Peyer's patch (tissue), 4 donors: ENCODE results near the gene C2orf81.
A peak's percentile ranks its signal among the peaks of the same experiment; 100 is the strongest.

ENCODE experiments used
- POLR2A ChIP-seq, 2 donors: fragments of 450-650 bp; IDR thresholded peaks; one replicate each; pipeline ENCODE4 v1.5.1; 2017; ENCODE audit warnings: antibody characterized with exemption in 2 of 2, mild to moderate bottlenecking in 2 of 2, moderate library complexity in 2 of 2
- TF ChIP-seq, protein P1 (sequence below), 6 experiments: fragments of 450-650 bp in 4 of 6; fragments of 200-600 bp in 2 of 6; sonication (generic) in 1 of 6; IDR thresholded peaks; one replicate each; pipeline ENCODE4 v1.5.1; 2017 to 2019; ENCODE audit warnings: antibody characterized with exemption in 6 of 6, mild to moderate bottlenecking in 3 of 6, moderate library complexity in 1 of 6

DNA sequence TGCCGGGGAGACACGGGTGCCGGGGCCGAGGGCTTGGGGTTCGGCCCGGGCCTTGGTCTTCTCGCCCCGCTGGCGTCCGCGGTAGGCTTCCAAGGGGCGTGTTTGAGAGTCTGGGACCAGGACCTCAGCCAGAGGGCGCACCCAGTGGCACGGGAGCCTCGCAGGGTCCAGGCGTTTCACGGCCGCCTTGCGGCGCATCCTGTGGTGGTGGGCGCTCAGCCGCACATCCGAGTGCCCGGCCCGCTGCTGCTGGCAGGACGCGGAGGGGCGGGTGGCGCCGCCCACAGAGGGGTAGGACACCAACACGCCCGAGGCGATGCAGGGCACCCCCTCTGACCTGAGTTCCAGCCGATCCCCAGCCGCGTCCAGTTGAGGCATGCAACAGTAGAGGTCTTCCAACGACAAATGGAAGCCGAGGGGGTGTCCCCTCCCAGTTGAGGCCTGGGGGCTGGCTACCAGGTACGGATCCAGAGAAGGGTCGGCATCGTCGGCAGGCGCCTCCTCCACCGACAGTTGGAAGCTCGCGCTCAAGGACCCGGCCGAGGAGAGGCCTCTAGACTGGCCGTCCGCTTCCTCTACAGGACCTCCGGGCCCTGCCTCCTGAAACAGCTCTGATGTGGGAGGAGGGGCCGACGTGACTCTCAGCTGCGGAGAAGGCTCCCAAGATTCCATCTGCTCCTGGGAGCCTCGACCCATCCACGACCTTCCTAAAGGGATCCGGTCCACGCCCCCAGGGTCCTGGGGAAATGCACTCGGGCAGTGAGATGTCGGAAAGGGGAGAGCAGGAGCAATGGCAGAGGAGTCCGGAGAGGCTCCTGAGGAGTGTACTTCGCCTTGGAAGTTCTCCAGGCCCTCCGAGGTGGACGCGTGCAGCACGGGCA lies 6.3 kb downstream of the C2orf81 start:
- TF ChIP-seq, protein P1, sequence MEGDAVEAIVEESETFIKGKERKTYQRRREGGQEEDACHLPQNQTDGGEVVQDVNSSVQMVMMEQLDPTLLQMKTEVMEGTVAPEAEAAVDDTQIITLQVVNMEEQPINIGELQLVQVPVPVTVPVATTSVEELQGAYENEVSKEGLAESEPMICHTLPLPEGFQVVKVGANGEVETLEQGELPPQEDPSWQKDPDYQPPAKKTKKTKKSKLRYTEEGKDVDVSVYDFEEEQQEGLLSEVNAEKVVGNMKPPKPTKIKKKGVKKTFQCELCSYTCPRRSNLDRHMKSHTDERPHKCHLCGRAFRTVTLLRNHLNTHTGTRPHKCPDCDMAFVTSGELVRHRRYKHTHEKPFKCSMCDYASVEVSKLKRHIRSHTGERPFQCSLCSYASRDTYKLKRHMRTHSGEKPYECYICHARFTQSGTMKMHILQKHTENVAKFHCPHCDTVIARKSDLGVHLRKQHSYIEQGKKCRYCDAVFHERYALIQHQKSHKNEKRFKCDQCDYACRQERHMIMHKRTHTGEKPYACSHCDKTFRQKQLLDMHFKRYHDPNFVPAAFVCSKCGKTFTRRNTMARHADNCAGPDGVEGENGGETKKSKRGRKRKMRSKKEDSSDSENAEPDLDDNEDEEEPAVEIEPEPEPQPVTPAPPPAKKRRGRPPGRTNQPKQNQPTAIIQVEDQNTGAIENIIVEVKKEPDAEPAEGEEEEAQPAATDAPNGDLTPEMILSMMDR (IDR thresholded peaks at IDR 0.05) = peak in 4 of 6 experiments; percentile 19 to 40 (median 28)
- no peak for TF ChIP-seq POLR2A (IDR thresholded peaks at IDR 0.05)
